Epithelial cell of proximal tubule (primary cell): ENCODE results near the gene TMEM196. TPM values are rescaled to one million over a fixed set of nuclear protein-coding genes. Genes with fewer than 3 reads are reported as not detected.

Experiments
- DNase-seq: peaks from one replicate; pipeline ENCODE4 v3.0.0-alpha.2; 2011; ENCODE audit warnings: low read depth
- H3K4me3 ChIP-seq: 2 replicates; pipeline ENCODE4 v1.5.1; 2011; ENCODE audit warnings: low read depth, mild to moderate bottlenecking, low read length
- total RNA-seq: library from RNA; depleted of rRNA; stranded (reverse); fragments of >200 nt; gene quantifications from 2 replicates; pipeline ENCODE4 v1.2.3, GENCODE V29; 2015
- TF ChIP-seq, protein P1 (sequence below): conservative IDR thresholded peaks from 2 replicates; pipeline ENCODE4 v1.5.1; 2012; ENCODE audit warnings: low read depth, mild to moderate bottlenecking, low read length

Gene TMEM196
- total RNA-seq, 1 donor from 2014 or later, result not detected

DNA sequence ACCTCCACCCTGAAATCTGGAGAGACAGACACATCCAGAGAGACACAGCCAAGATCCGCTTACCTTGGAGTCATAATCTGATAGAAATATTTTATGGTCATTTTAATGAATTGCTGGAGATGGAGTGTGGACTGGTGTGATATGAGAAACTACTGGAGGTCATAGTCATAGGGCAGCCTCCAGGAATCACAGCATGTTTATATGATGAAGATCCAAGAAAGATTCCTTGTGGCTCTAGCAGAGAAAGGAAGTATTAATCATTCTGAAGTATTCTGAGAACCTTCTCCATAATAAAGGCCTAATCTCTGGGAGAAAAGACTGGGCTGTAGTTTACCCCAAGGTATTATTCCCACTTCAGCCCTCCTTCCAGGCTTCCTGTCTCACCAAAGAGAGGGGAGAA, 102.6 kb downstream of the TMEM196 start:
- DNase-seq, result no peak
- H3K4me3 ChIP-seq, result no peak overlapping the region
- TF ChIP-seq, protein P1, sequence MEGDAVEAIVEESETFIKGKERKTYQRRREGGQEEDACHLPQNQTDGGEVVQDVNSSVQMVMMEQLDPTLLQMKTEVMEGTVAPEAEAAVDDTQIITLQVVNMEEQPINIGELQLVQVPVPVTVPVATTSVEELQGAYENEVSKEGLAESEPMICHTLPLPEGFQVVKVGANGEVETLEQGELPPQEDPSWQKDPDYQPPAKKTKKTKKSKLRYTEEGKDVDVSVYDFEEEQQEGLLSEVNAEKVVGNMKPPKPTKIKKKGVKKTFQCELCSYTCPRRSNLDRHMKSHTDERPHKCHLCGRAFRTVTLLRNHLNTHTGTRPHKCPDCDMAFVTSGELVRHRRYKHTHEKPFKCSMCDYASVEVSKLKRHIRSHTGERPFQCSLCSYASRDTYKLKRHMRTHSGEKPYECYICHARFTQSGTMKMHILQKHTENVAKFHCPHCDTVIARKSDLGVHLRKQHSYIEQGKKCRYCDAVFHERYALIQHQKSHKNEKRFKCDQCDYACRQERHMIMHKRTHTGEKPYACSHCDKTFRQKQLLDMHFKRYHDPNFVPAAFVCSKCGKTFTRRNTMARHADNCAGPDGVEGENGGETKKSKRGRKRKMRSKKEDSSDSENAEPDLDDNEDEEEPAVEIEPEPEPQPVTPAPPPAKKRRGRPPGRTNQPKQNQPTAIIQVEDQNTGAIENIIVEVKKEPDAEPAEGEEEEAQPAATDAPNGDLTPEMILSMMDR, result no peak

Other genes starting within 250 kb of the TMEM196 start
- gene POLR1F, start 64.6 kb downstream of the TMEM196 start, total RNA-seq, result 28.1 and 60.1 TPM in 2 replicates